Neural crest cell (in vitro differentiated cells): ENCODE measurements around the gene ERC1. TPM values are rescaled to one million over a fixed set of nuclear protein-coding genes. Genes with fewer than 3 reads are reported as not detected.

ENCODE experiments used
- DNase-seq: peaks from one replicate; pipeline ENCODE4 v3.0.0; 2021; ENCODE audit warnings: low read depth, mixed read lengths, low spot score
- H3K27ac Mint-ChIP-seq: one replicate; pipeline ENCODE4 v1.8.0; 2021; ENCODE audit warnings: mild to moderate bottlenecking, mixed read lengths; ENCODE audit not compliant: unreplicated experiment
- H3K27me3 Mint-ChIP-seq: 2 replicates; pipeline ENCODE4 v1.8.0; 2021; ENCODE audit warnings: low read depth, mild to moderate bottlenecking, mixed read lengths
- H3K36me3 Mint-ChIP-seq: 2 replicates; pipeline ENCODE4 v1.8.0; 2021; ENCODE audit warnings: low read depth, mild to moderate bottlenecking, mixed read lengths
- H3K4me1 Mint-ChIP-seq: 2 replicates; pipeline ENCODE4 v1.8.0; 2021; ENCODE audit warnings: mixed read lengths
- H3K4me3 Mint-ChIP-seq: one replicate; pipeline ENCODE4 v1.8.0; 2021; ENCODE audit warnings: mild to moderate bottlenecking, mixed read lengths
- H3K9me3 Mint-ChIP-seq: 2 replicates; pipeline ENCODE4 v1.8.0; 2021; ENCODE audit warnings: mixed read lengths
- CTCF ChIP-seq: fragments of 200-600 bp; sonication (generic); conservative IDR thresholded peaks from 2 replicates; pipeline ENCODE4 v1.5.0; 2021; ENCODE audit warnings: antibody characterized with exemption, mild to moderate bottlenecking
- total RNA-seq: library from RNA; stranded (reverse); gene quantifications from 2 replicates; pipeline ENCODE4 v1.2.1, GENCODE V29; 2021

ERC1 gene
- total RNA-seq, 1 donor from 2014 or later = 38.9 TPM

GRCh38 chr12:1063852-1064251, 72.8 kb downstream of the ERC1 start:
- Mint-ChIP-seq H3K4me1 (no peaks in the 10 kb centered on the region), H3K9me3 (peaks cover 25% of the 10 kb centered on the region), H3K27me3 (no peaks in the 10 kb centered on the region), H3K4me3 (no peak overlapping the region), H3K36me3 (peaks cover 39% of the 10 kb centered on the region), H3K27ac (no peak overlapping the region)
- TF ChIP-seq CTCF = no peak
- no peak for DNase-seq

- no peak for TF ChIP-seq CTCF
- no peak overlapping the region for H3K4me3 Mint-ChIP-seq
- peaks cover 35% of the 10 kb centered on the region for H3K36me3 Mint-ChIP-seq
- DNase-seq = no peak
- no peak overlapping the region for H3K27ac Mint-ChIP-seq
- no peaks in the 10 kb centered on the region for H3K27me3 Mint-ChIP-seq
- peaks cover 22% of the 10 kb centered on the region for H3K9me3 Mint-ChIP-seq
- no peaks in the 10 kb centered on the region for H3K4me1 Mint-ChIP-seq
Measured at GRCh38 chr12:1064317-1064716, 73.3 kb downstream of the ERC1 start.

GRCh38 chr12:1065629-1066028, 74.6 kb downstream of the ERC1 start:
- no peak overlapping the region for H3K4me3 Mint-ChIP-seq
- DNase-seq = no peak
- peaks cover 30% of the 10 kb centered on the region for H3K36me3 Mint-ChIP-seq
- H3K27ac Mint-ChIP-seq = no peak overlapping the region
- H3K4me1 Mint-ChIP-seq = no peaks in the 10 kb centered on the region
- H3K9me3 Mint-ChIP-seq = peaks cover 15% of the 10 kb centered on the region
- TF ChIP-seq CTCF = no peak
- H3K27me3 Mint-ChIP-seq = no peaks in the 10 kb centered on the region

GRCh38 chr12:1069846-1070245, 78.8 kb downstream of the ERC1 start:
- no peaks in the 10 kb centered on the region for H3K9me3 Mint-ChIP-seq
- H3K27me3 Mint-ChIP-seq = no peaks in the 10 kb centered on the region
- no peak overlapping the region for H3K27ac Mint-ChIP-seq
- TF ChIP-seq CTCF = no peak
- no peak for DNase-seq
- H3K4me3 Mint-ChIP-seq = no peak overlapping the region
- H3K4me1 Mint-ChIP-seq = no peaks in the 10 kb centered on the region
- peaks cover 7% of the 10 kb centered on the region for H3K36me3 Mint-ChIP-seq

- TF ChIP-seq CTCF = no peak
- Mint-ChIP-seq H3K36me3 (no peaks in the 10 kb centered on the region), H3K4me3 (no peak overlapping the region), H3K9me3 (no peaks in the 10 kb centered on the region), H3K27me3 (no peaks in the 10 kb centered on the region), H3K4me1 (no peaks in the 10 kb centered on the region), H3K27ac (no peak overlapping the region)
- no peak for DNase-seq
Measured at GRCh38 chr12:1071182-1071581, 80.2 kb downstream of the ERC1 start.

- TF ChIP-seq CTCF = no peak
- no peak for DNase-seq
- no peaks in the 10 kb centered on the region for H3K27me3 Mint-ChIP-seq
- no peak overlapping the region for H3K27ac Mint-ChIP-seq
- no peaks in the 10 kb centered on the region for H3K36me3 Mint-ChIP-seq
- H3K4me3 Mint-ChIP-seq = no peak overlapping the region
- no peaks in the 10 kb centered on the region for H3K9me3 Mint-ChIP-seq
- no peaks in the 10 kb centered on the region for H3K4me1 Mint-ChIP-seq
Measured at GRCh38 chr12:1073652-1074051, 82.6 kb downstream of the ERC1 start.
